HepG2 (cell line): ENCODE measurements around the gene RITA1. TPM values are rescaled to one million over a fixed set of nuclear protein-coding genes. Genes with fewer than 3 reads are reported as not detected.

Experiments
- ATAC-seq: fragments of 200-7000 bp; cut with Tn5 transposase; 3 replicates; pipeline ENCODE4 v1.9.1; 2020; ENCODE audit warnings: mild to moderate bottlenecking, moderate library complexity
- BruUV-seq: library from RNA; stranded (reverse); fragments of 400-500 nt; replicated peaks from 2 replicates; lab custom pipeline; 2021; lab: Mats Ljungman, UMichigan
- CTCF ChIA-PET: fragments of 300-600 bp; formaldehyde crosslinking; extraction: SDS; loops from one replicate; lab custom pipeline; 2021; ENCODE audit warnings: low total read pairs, inconsistent platforms, low intra/inter-chr PET ratio; lab: Yijun Ruan, JAX
- POLR2A ChIA-PET: fragments of 350-600 bp; sonication (Branson Sonifier 250); formaldehyde crosslinking; loops from one replicate; lab custom pipeline; 2020; ENCODE audit warnings: antibody characterized with exemption, inconsistent platforms; lab: Yijun Ruan, JAX
- DNase-seq: peaks from one replicate; pipeline ENCODE4 v3.0.0-alpha.2; 2015; ENCODE audit warnings: low spot score
- FAIRE-seq: peaks from 3 replicates; lab custom pipeline; 2011; peaks lifted over from hg19 to GRCh38; lab: Jason Lieb, UNC
- H2AFZ ChIP-seq: one replicate; pipeline ENCODE4 v1.6.1; 2011; ENCODE audit warnings: low read length, inconsistent platforms
- H3K27ac ChIP-seq: fragments of 300-600 bp; 3 replicates; pipeline ENCODE4 v1.8.0; 2011; ENCODE audit warnings: mixed run types, mild to moderate bottlenecking, mixed read lengths, low read length, inconsistent platforms; ENCODE audit not compliant: insufficient read depth; ENCODE audit errors: extremely low read length
- H3K27me3 ChIP-seq, 2 experiments: fragments of 200-600 bp in 1 of 2; 2 replicates in 1 of 2; 3 replicates in 1 of 2; pipeline versions ENCODE4 v1.6.0 to v1.8.0; 2011; ENCODE audit warnings: low read length in 2 of 2, mild to moderate bottlenecking in 2 of 2, moderate library complexity in 2 of 2, inconsistent platforms in 1 of 2; ENCODE audit not compliant: insufficient read depth in 2 of 2, control insufficient read depth in 1 of 2
- H3K36me3 ChIP-seq, 2 experiments: fragments of 200-600 bp in 1 of 2; replicated peaks in 1 of 2; 2 replicates in 1 of 2; 3 replicates in 1 of 2; pipeline versions ENCODE4 v1.5.1 to v1.8.0; 2011; ENCODE audit warnings: low read length in 2 of 2, inconsistent platforms in 1 of 2; ENCODE audit not compliant: insufficient read depth in 2 of 2, control insufficient read depth in 1 of 2
- H3K4me1 ChIP-seq: 2 replicates; pipeline ENCODE4 v1.5.1; 2012; ENCODE audit warnings: low read length, inconsistent platforms; ENCODE audit not compliant: insufficient read depth
- H3K4me2 ChIP-seq: 2 replicates; pipeline ENCODE4 v1.6.0; 2011; ENCODE audit warnings: low read depth, low read length, inconsistent platforms
- H3K4me3 ChIP-seq, 3 experiments: fragments of 200-600 bp in 1 of 3; sonication (generic), shearing (Covaris generic) in 1 of 3; replicated peaks in 1 of 3; 2 replicates each; pipeline ENCODE4 v1.5.1; 2011 to 2016; ENCODE audit warnings: low read length in 3 of 3, inconsistent platforms in 2 of 3, low read depth in 2 of 3, mild to moderate bottlenecking in 2 of 3, control low read depth in 1 of 3, mixed read lengths in 1 of 3; ENCODE audit not compliant: insufficient read depth in 1 of 3
- H3K79me2 ChIP-seq: one replicate; pipeline ENCODE4 v1.6.1; 2011; ENCODE audit warnings: low read length, inconsistent platforms; ENCODE audit not compliant: insufficient read depth
- H3K9ac ChIP-seq: 2 replicates; pipeline ENCODE4 v1.6.0; 2011; ENCODE audit warnings: mild to moderate bottlenecking, low read depth, low read length, inconsistent platforms; ENCODE audit not compliant: insufficient read depth
- H3K9me3 ChIP-seq: 2 replicates; pipeline ENCODE4 v1.5.1; 2012; ENCODE audit warnings: mild to moderate bottlenecking, low read length
- H4K20me1 ChIP-seq: 2 replicates; pipeline ENCODE4 v1.6.0; 2011; ENCODE audit warnings: inconsistent platforms, mild to moderate bottlenecking, low read length, moderate library complexity; ENCODE audit not compliant: insufficient read depth
- CBX2 ChIP-seq, 2 experiments: fragments of 200-600 bp in 1 of 2; sonication (generic); formaldehyde crosslinking in 1 of 2; IDR thresholded peaks; 2 replicates each; pipeline versions ENCODE4 v1.7.0 to v1.8.1; 2018 to 2022; ENCODE audit warnings: low read depth in 2 of 2, low read length in 1 of 2, mild to moderate bottlenecking in 1 of 2, missing genetic modification reagents in 1 of 2
- CREM ChIP-seq, 2 experiments: sonication (generic) in 1 of 2; formaldehyde crosslinking in 1 of 2; IDR thresholded peaks; 2 replicates each; pipeline versions ENCODE4 v1.4.0 to v1.6.1; 2016 to 2020; ENCODE audit warnings: antibody characterized with exemption in 1 of 2, mild to moderate bottlenecking in 1 of 2, missing genetic modification reagents in 1 of 2
- DNMT3B ChIP-seq: conservative IDR thresholded peaks from 2 replicates; pipeline ENCODE4 v1.6.1; 2016; ENCODE audit warnings: missing biosample characterization, control low read depth
- KDM1A ChIP-seq: IDR thresholded peaks from 2 replicates; pipeline ENCODE4 v1.6.1; 2016; ENCODE audit warnings: missing compliant biosample characterization
- MEF2D ChIP-seq: sonication (generic); formaldehyde crosslinking; IDR thresholded peaks from 2 replicates; pipeline ENCODE4 v1.5.1; 2020; ENCODE audit warnings: mild to moderate bottlenecking, missing genetic modification reagents
- SYNCRIP ChIP-seq: fragments of 200-400 bp; formaldehyde crosslinking; IDR thresholded peaks from 2 replicates; pipeline ENCODE4 v1.6.1; 2018; ENCODE audit warnings: mild to moderate bottlenecking, low read depth, low read length; ENCODE audit not compliant: insufficient read depth
- TEAD3 ChIP-seq: optimal IDR thresholded peaks from 2 replicates; pipeline ENCODE3; 2016; ENCODE audit warnings: borderline replicate concordance
- ZKSCAN1 ChIP-seq: fragments of 150-350 bp; IDR thresholded peaks from 2 replicates; pipeline ENCODE4 v1.6.1; 2014; ENCODE audit warnings: low read length
- ZMAT3 ChIP-seq: sonication (generic); formaldehyde crosslinking; conservative IDR thresholded peaks from 2 replicates; pipeline ENCODE4 v1.7.0; 2021; ENCODE audit warnings: missing genetic modification reagents
- ZNF768 ChIP-seq: sonication (generic); formaldehyde crosslinking; IDR thresholded peaks from 2 replicates; pipeline ENCODE4 v1.4.0; 2020; ENCODE audit warnings: missing genetic modification reagents
- ZNF850 ChIP-seq: sonication (generic); formaldehyde crosslinking; conservative IDR thresholded peaks from 2 replicates; pipeline ENCODE4 v1.9.0; 2021; ENCODE audit warnings: mild to moderate bottlenecking, missing genetic modification reagents
- WGBS: methylation state at CpG from one replicate; pipeline ENCODE4 v1.1.6; 2017; ENCODE audit warnings: low lambda C conversion rate; 5-methylcytosine and 5-hydroxymethylcytosine counted together
- in situ Hi-C: cut with HindIII; loops from 2 replicates; pipeline ENCODE4 v1.10.0; 2017; ENCODE audit warnings: low pct_unique_long_range_greater_than_20kb; ENCODE audit not compliant: extremely low pct_ligation_motif_present
- intact Hi-C: fragments of 100-400 bp; cut with micrococcal nuclease; formaldehyde crosslinking; loops from one replicate; pipeline ENCODE4 v1.10.0; 2022; ENCODE audit not compliant: unreplicated experiment
- polyA plus RNA-seq, 8 experiments: library from polyadenylated mRNA; depleted of rRNA in 3 of 8; stranded (reverse) in 7 of 8; unstranded in 1 of 8; fragments of >200 nt; fragmentation: Illumina TruSeq in 4 of 8; extraction: Trizol in 4 of 8; gene quantifications; 2 replicates each; pipeline versions ENCODE4 v1.2.1 to v1.2.3, GENCODE V29; 2011 to 2016; ENCODE audit warnings: low read depth in 4 of 8, missing spikeins in 1 of 8, mixed read lengths in 1 of 8; ENCODE audit not compliant: insufficient read depth in 1 of 8
- total RNA-seq, 5 experiments: library from RNA; depleted of rRNA; stranded (reverse); fragments of >200 nt; fragmentation: Illumina TruSeq; extraction: Trizol; gene quantifications; 2 replicates each; pipeline ENCODE4 v1.2.3, GENCODE V29; 2016; ENCODE audit warnings: low read depth in 1 of 5

Gene RITA1
- total and polyA plus RNA-seq, 2 of the 13 experiments (the other 11 are each of a cell fraction or from before 2014, with no cell fraction given), result 12.4 to 28.9 TPM

- Histone ChIP-seq H2AFZ (no peak overlapping the region), H3K4me1 (peaks cover 34% of the 10 kb centered on the region), H3K4me2 (peak overlapping the region; percentile 80; the same call in 1 of the 2 replicates), H3K79me2 (peaks cover 47% of the 10 kb centered on the region), H3K27me3 (no peaks in the 10 kb centered on the region), H3K27ac (no peak overlapping the region), H3K9me3 (no peaks in the 10 kb centered on the region), H3K4me3 (no peak overlapping the region), H4K20me1 (no peaks in the 10 kb centered on the region; the same call in 1 of the 2 replicates), H3K36me3 (peaks cover 18 to 38% of the 10 kb centered on the region in 2 experiments; a peak in 4 of 5 replicates), H3K9ac (no peak overlapping the region)
- in situ Hi-C loops (no loop called here), intact Hi-C loops (no loop called here)
- TF ChIP-seq MEF2D (CRISPR knock-in tag) (no peak), KDM1A (CRISPR knock-in tag) (no peak), ZNF850 (no peak), ZMAT3 (CRISPR knock-in tag) (no peak), TEAD3 (CRISPR knock-in tag) (no peak), CREM (IDR thresholded peaks at IDR 0.05) (no peak), CREM (CRISPR knock-in tag; IDR thresholded peaks at IDR 0.05) (no peak), DNMT3B (CRISPR knock-in tag) (no peak), CBX2 (IDR thresholded peaks at IDR 0.05; ENCODE audit: low read depth, low read length) (no peak), CBX2 (CRISPR knock-in tag; IDR thresholded peaks at IDR 0.05; ENCODE audit: low read depth) (no peak), SYNCRIP (no peak), ZKSCAN1 (peak; percentile 78), ZNF768 (CRISPR knock-in tag) (peak; percentile 91)
- ChIA-PET POLR2A (interaction anchor here (0.7 kb wide), 1 partner anchor 9 kb away, joined by 3 read pairs; no protein-coding TSS in a partner anchor), CTCF (no interaction called here)
- TSS peak; percentile 53 for BruUV-seq
- no peak for DNase-seq
- no peak for ATAC-seq
- no peak for FAIRE-seq
- 95% methylated on average over 11 of the region's 11 CpGs for WGBS
Observed at GRCh38 chr12:113183030-113183589, 2.4 kb upstream of the RITA1 start.
